GM23338 (cell line): ENCODE measurements around the gene KDM4B. TPM values are rescaled to one million over a fixed set of nuclear protein-coding genes. Genes with fewer than 3 reads are reported as not detected.

Experiments used
- ATAC-seq: fragments of 200-7000 bp; cut with Tn5 transposase; 3 replicates; pipeline ENCODE4 v1.9.1; 2020
- DNase-seq: peaks from one replicate; pipeline ENCODE4 v3.0.0-alpha.2; 2015; ENCODE audit warnings: low spot score
- H2AFZ ChIP-seq: fragments of 200-600 bp; sonication (generic); 2 replicates; pipeline ENCODE4 v1.8.0; 2016; ENCODE audit warnings: antibody characterized with exemption, mild to moderate bottlenecking, moderate library complexity
- H3F3A ChIP-seq: fragments of 200-600 bp; sonication (generic); replicated peaks from 2 replicates; pipeline ENCODE4 v1.8.0; 2017; ENCODE audit warnings: antibody characterized with exemption, mixed run types, low read depth
- H3K27ac ChIP-seq: fragments of 200-600 bp; sonication (generic); 2 replicates; pipeline ENCODE4 v1.6.1; 2016; ENCODE audit warnings: low read depth
- H3K27me3 ChIP-seq: fragments of 200-600 bp; sonication (generic); 2 replicates; pipeline ENCODE4 v1.8.0; 2016; ENCODE audit warnings: mild to moderate bottlenecking, mixed run types, moderate library complexity; ENCODE audit not compliant: insufficient read depth
- H3K36me3 ChIP-seq: fragments of 200-600 bp; sonication (generic); 2 replicates; pipeline ENCODE4 v1.8.0; 2016; ENCODE audit warnings: mild to moderate bottlenecking; ENCODE audit not compliant: insufficient read depth
- H3K4me1 ChIP-seq: fragments of 200-600 bp; sonication (generic); 2 replicates; pipeline ENCODE4 v1.8.0; 2016; ENCODE audit warnings: mild to moderate bottlenecking, moderate library complexity; ENCODE audit not compliant: insufficient read depth
- H3K4me2 ChIP-seq: fragments of 200-600 bp; sonication (generic); 2 replicates; pipeline ENCODE4 v1.7.1; 2017; ENCODE audit warnings: mixed run types
- H3K4me3 ChIP-seq: fragments of 200-600 bp; sonication (generic); 2 replicates; pipeline ENCODE4 v1.6.1; 2016; ENCODE audit warnings: mixed run types
- H3K79me2 ChIP-seq: fragments of 200-600 bp; sonication (generic); replicated peaks from 2 replicates; pipeline ENCODE4 v1.8.0; 2017; ENCODE audit warnings: mild to moderate bottlenecking; ENCODE audit not compliant: insufficient read depth
- H3K9me2 ChIP-seq: fragments of 200-600 bp; sonication (generic); 2 replicates; pipeline ENCODE4 v1.8.0; 2017; ENCODE audit not compliant: insufficient read depth
- H4K20me1 ChIP-seq: fragments of 200-600 bp; sonication (generic); replicated peaks from 2 replicates; pipeline ENCODE4 v1.8.0; 2017; ENCODE audit warnings: mild to moderate bottlenecking; ENCODE audit not compliant: insufficient read depth
- H3K27ac Mint-ChIP-seq: 2 replicates; pipeline ENCODE4 v1.8.0; 2020; ENCODE audit warnings: inconsistent platforms, mild to moderate bottlenecking, moderate library complexity, mixed read lengths
- H3K27me3 Mint-ChIP-seq: 3 replicates; pipeline ENCODE4 v1.8.0; 2022; ENCODE audit warnings: low read depth, mild to moderate bottlenecking, moderate library complexity, mixed read lengths, inconsistent platforms; ENCODE audit not compliant: insufficient read depth, poor library complexity
- H3K36me3 Mint-ChIP-seq: 3 replicates; pipeline ENCODE4 v1.8.0; 2021; ENCODE audit warnings: low read depth, mild to moderate bottlenecking, inconsistent platforms, moderate library complexity, mixed read lengths
- H3K4me1 Mint-ChIP-seq: 3 replicates; pipeline ENCODE4 v1.8.0; 2020; ENCODE audit warnings: mild to moderate bottlenecking, inconsistent platforms, mixed read lengths
- H3K4me3 Mint-ChIP-seq: 3 replicates; pipeline ENCODE4 v1.8.0; 2021; ENCODE audit warnings: moderate library complexity, mild to moderate bottlenecking, inconsistent platforms, mixed read lengths
- H3K9me3 Mint-ChIP-seq: 3 replicates; pipeline ENCODE4 v1.8.0; 2020; ENCODE audit warnings: moderate library complexity, mild to moderate bottlenecking, inconsistent platforms, mixed read lengths
- CREB1 ChIP-seq: fragments of 250-450 bp; sonication (Bioruptor Pico); IDR thresholded peaks from 2 replicates; pipeline ENCODE4 v1.5.0; 2020; ENCODE audit warnings: low read depth, mild to moderate bottlenecking, moderate library complexity
- CTCF ChIP-seq, 2 experiments: fragments of 200-600 bp in 1 of 2; sonication (generic) in 1 of 2; conservative IDR thresholded peaks; 2 replicates each; pipeline versions ENCODE4 v1.5.1 to v1.6.1; 2016 to 2017; ENCODE audit warnings: antibody characterized with exemption in 2 of 2, low read depth in 2 of 2, mild to moderate bottlenecking in 2 of 2, moderate library complexity in 1 of 2
- ETS1 ChIP-seq: IDR thresholded peaks from 2 replicates; pipeline ENCODE4 v1.6.1; 2016; ENCODE audit warnings: antibody characterized with exemption
- EZH2 ChIP-seq: fragments of 200-600 bp; sonication (generic); IDR thresholded peaks from one replicate; pipeline ENCODE4 v1.8.0; 2017; ENCODE audit warnings: antibody characterized with exemption, mild to moderate bottlenecking, low read depth; ENCODE audit not compliant: unreplicated experiment
- EZH2phosphoT487 ChIP-seq: fragments of 200-600 bp; sonication (generic); IDR thresholded peaks from one replicate; pipeline ENCODE4 v1.8.1; 2018; ENCODE audit warnings: antibody characterized with exemption; ENCODE audit not compliant: unreplicated experiment
- JUNB ChIP-seq: IDR thresholded peaks from one replicate; pipeline ENCODE4 v1.6.1; 2016; ENCODE audit warnings: antibody characterized with exemption; ENCODE audit not compliant: unreplicated experiment
- NANOG ChIP-seq: IDR thresholded peaks from 2 replicates; pipeline ENCODE4 v1.6.1; 2016; ENCODE audit warnings: antibody characterized with exemption, borderline replicate concordance
- POLR2AphosphoS5 ChIP-seq: IDR thresholded peaks from 2 replicates; pipeline ENCODE4 v1.6.1; 2016; ENCODE audit warnings: antibody characterized with exemption, low read depth
- STAT1 ChIP-seq: IDR thresholded peaks from one replicate; pipeline ENCODE4 v1.6.1; 2016; ENCODE audit warnings: antibody characterized with exemption; ENCODE audit not compliant: unreplicated experiment
- ZNF114 ChIP-seq: fragments of 250-450 bp; sonication (Bioruptor Pico); IDR thresholded peaks from 2 replicates; pipeline ENCODE4 v1.5.0; 2020; ENCODE audit warnings: mild to moderate bottlenecking, moderate library complexity
- ZNF331 ChIP-seq: fragments of 250-450 bp; sonication (Bioruptor Pico); IDR thresholded peaks from 2 replicates; pipeline ENCODE4 v1.5.0; 2020; ENCODE audit warnings: low read depth, mild to moderate bottlenecking, moderate library complexity
- ZNF462 ChIP-seq: fragments of 250-450 bp; sonication (Bioruptor Pico); IDR thresholded peaks from 2 replicates; pipeline ENCODE4 v1.5.0; 2020; ENCODE audit warnings: mild to moderate bottlenecking, moderate library complexity
- polyA plus RNA-seq: library from polyadenylated mRNA; unstranded; fragments of >200 nt; fragmentation: Nextera tagmentation; extraction: Ambion mirVana; gene quantifications from 2 replicates; pipeline ENCODE4 v1.2.1, GENCODE V29; 2016
- total RNA-seq: library from RNA; depleted of rRNA; stranded (reverse); fragments of >200 nt; shearing (Covaris generic); gene quantifications from 2 replicates; pipeline ENCODE4 v1.2.3, GENCODE V29; 2014

Gene KDM4B
- total and polyA plus RNA-seq, 2 experiments from 2014 or later: 9.1 to 27.6 TPM

GRCh38 chr19:5052515-5052914 is 83.6 kb downstream of the KDM4B start:
- no peaks in the 10 kb centered on the region for H3K27me3 ChIP-seq
- no peaks in the 10 kb centered on the region for H3K79me2 ChIP-seq
- Mint-ChIP-seq H3K27me3 (peaks cover 9% of the 10 kb centered on the region), H3K27ac (no peak overlapping the region), H3K9me3 (no peaks in the 10 kb centered on the region), H3K4me3 (no peak overlapping the region), H3K36me3 (no peaks in the 10 kb centered on the region; the same call in 2 of the 3 replicates), H3K4me1 (no peaks in the 10 kb centered on the region; the same call in 1 of the 3 replicates)
- no peaks in the 10 kb centered on the region for H3K36me3 ChIP-seq
- no peaks in the 10 kb centered on the region for H3F3A ChIP-seq
- H4K20me1 ChIP-seq: no peaks in the 10 kb centered on the region; the same call in 1 of the 2 replicates
- TF ChIP-seq STAT1: no peak
- TF ChIP-seq CTCF (conservative IDR thresholded peaks at IDR 0.05; ENCODE audit: low read depth in 2 of 2): peak; percentile 20 to 63; a peak in 2 of 4 replicates
- DNase-seq: peak; percentile 52
- no peak overlapping the region for H3K27ac ChIP-seq
- H3K4me1 ChIP-seq: no peaks in the 10 kb centered on the region
- no peak overlapping the region for H3K4me2 ChIP-seq
- no peak overlapping the region for H2AFZ ChIP-seq
- no peaks in the 10 kb centered on the region for H3K9me2 ChIP-seq
- peak; percentile 33 for ATAC-seq
- H3K4me3 ChIP-seq: no peak overlapping the region

GRCh38 chr19:5052945-5053485 is 84.1 kb downstream of the KDM4B start:
- no peaks in the 10 kb centered on the region for H3F3A ChIP-seq
- no peaks in the 10 kb centered on the region for H3K36me3 ChIP-seq
- Mint-ChIP-seq H3K27me3 (peaks cover 9% of the 10 kb centered on the region), H3K27ac (no peak overlapping the region), H3K36me3 (no peaks in the 10 kb centered on the region; the same call in 2 of the 3 replicates), H3K9me3 (no peaks in the 10 kb centered on the region), H3K4me3 (no peak overlapping the region), H3K4me1 (no peaks in the 10 kb centered on the region; the same call in 1 of the 3 replicates)
- no peak overlapping the region for H3K4me2 ChIP-seq
- H2AFZ ChIP-seq: no peak overlapping the region
- no peaks in the 10 kb centered on the region for H3K9me2 ChIP-seq
- no peaks in the 10 kb centered on the region; the same call in 1 of the 2 replicates for H4K20me1 ChIP-seq
- ATAC-seq (no peak), DNase-seq (no peak)
- no peaks in the 10 kb centered on the region for H3K4me1 ChIP-seq
- H3K27ac ChIP-seq: no peak overlapping the region
- H3K79me2 ChIP-seq: no peaks in the 10 kb centered on the region
- H3K27me3 ChIP-seq: no peaks in the 10 kb centered on the region
- H3K4me3 ChIP-seq: no peak overlapping the region
- TF ChIP-seq POLR2AphosphoS5: no peak
- TF ChIP-seq ZNF462 (CRISPR knock-in tag): no peak
- TF ChIP-seq NANOG: no peak
- no peak for TF ChIP-seq EZH2phosphoT487
- no peak for TF ChIP-seq CREB1 (CRISPR knock-in tag)
- no peak for TF ChIP-seq JUNB
- TF ChIP-seq EZH2: no peak
- no peak for TF ChIP-seq ZNF114
- no peak for TF ChIP-seq STAT1
- TF ChIP-seq ZNF331 (CRISPR knock-in tag): no peak
- TF ChIP-seq ETS1: no peak
